Measurements from ENCODE around the gene OPALIN. TPM values are rescaled to one million over a fixed set of nuclear protein-coding genes. Genes with fewer than 3 reads are reported as not detected.
A peak's percentile ranks its signal among the peaks of the same experiment; 100 is the strongest.

Gene OPALIN
- total and polyA plus RNA-seq, 2 donors = not detected

- no peak for DNase-seq (ENCODE audit: extremely low spot score)
- no peak overlapping the region for H3K4me3 ChIP-seq (ENCODE audit: low read depth, low read length)
- H3K4me1 ChIP-seq (ENCODE audit: insufficient read depth) = no peaks in the 10 kb centered on the region
- no peaks in the 10 kb centered on the region for H3K36me3 ChIP-seq (ENCODE audit: insufficient read depth)
- WGBS = 76% methylated on average over 25 of the region's 25 CpGs
- H3K27ac ChIP-seq (ENCODE audit: low read depth) = no peak overlapping the region
Observed at GRCh38 chr10:96384506-96384905, 25.7 kb upstream of the OPALIN start.

DNA sequence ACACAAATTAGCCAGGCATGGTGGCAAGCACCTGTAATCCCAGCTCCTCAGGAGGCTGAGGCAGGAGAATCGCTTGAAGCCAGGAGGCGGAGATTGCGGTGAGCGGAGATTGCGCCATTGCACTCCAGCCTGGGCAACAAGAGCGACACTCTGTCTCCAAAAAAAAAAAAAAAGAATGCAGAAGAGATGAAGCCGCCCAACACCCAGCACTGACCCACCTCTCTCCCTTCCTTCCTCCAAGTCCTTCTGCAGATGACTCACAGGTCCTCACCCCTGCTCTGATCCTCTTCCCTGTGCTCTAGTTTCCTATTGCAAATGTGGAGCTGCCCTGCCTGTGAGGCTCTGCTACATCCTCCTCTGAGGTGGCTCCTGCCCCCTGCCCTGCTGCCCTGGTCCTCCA lies 22.0 kb upstream of the OPALIN start:
- H3K4me1 ChIP-seq (ENCODE audit: insufficient read depth) = no peaks in the 10 kb centered on the region
- no peak overlapping the region for H3K27ac ChIP-seq (ENCODE audit: low read depth)
- no peak overlapping the region for H3K4me3 ChIP-seq (ENCODE audit: low read depth, low read length)
- H3K36me3 ChIP-seq (ENCODE audit: insufficient read depth) = no peaks in the 10 kb centered on the region
- DNase-seq (ENCODE audit: extremely low spot score) = no peak
- 93% methylated on average over 7 of the region's 7 CpGs for WGBS

DNA sequence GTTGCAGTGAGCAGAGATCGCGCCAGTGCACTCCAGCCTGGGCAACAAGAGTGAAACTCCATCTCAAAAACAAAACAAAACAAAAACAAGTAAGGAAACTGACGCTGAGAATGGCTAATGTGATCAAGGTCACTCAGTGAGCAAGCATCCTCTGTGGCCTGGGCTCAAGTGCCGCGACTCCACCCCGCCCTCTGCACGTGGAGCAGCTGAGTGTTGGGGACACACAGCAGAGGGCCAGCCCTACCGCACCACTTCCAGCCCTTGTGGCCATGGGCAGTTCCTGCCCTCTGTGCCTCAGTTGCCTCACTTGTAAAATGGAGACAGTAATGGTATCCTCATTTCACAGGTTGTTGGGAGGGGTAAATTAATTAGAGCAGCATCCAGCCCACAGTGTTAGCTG lies 21.0 kb upstream of the OPALIN start:
- H3K36me3 ChIP-seq (ENCODE audit: insufficient read depth) = no peaks in the 10 kb centered on the region
- 92% methylated on average over 8 of the region's 8 CpGs for WGBS
- H3K4me3 ChIP-seq (ENCODE audit: low read depth, low read length) = no peak overlapping the region
- no peak for DNase-seq (ENCODE audit: extremely low spot score)
- H3K4me1 ChIP-seq (ENCODE audit: insufficient read depth) = no peaks in the 10 kb centered on the region
- no peak overlapping the region for H3K27ac ChIP-seq (ENCODE audit: low read depth)

- no peak for DNase-seq (ENCODE audit: extremely low spot score)
- no peaks in the 10 kb centered on the region for H3K4me1 ChIP-seq (ENCODE audit: insufficient read depth)
- WGBS = 84% methylated on average over 15 of the region's 15 CpGs
- no peak overlapping the region for H3K27ac ChIP-seq (ENCODE audit: low read depth)
- no peak overlapping the region for H3K4me3 ChIP-seq (ENCODE audit: low read depth, low read length)
- no peaks in the 10 kb centered on the region for H3K36me3 ChIP-seq (ENCODE audit: insufficient read depth)
Observed at GRCh38 chr10:96378741-96379140, 19.9 kb upstream of the OPALIN start.

- WGBS = 31% methylated on average over 6 of the region's 6 CpGs
Observed at GRCh38 chr10:96377816-96378294, 19.1 kb upstream of the OPALIN start.

DNA sequence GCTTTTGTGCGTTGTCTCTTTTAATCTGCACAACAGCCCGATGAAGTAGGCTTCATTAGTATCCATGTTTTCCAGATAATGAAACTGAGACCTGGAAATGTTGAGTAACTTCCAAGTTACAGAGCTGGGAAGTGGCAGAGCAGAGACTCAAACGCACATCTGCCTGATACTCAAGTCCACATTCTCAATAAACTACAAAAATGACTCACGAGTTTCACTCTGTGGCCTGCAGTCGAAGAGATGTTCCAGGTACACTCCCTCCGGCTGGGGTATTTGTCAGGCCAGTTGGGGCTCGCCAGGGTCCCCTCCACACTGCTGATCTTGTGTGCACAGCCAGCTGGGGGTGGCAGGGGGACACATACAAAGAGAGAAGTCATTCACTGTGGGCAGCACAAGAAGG lies 17.7 kb upstream of the OPALIN start:
- Histone ChIP-seq H3K4me3 (ENCODE audit: low read depth, low read length) (no peak overlapping the region), H3K36me3 (ENCODE audit: insufficient read depth) (no peaks in the 10 kb centered on the region), H3K4me1 (ENCODE audit: insufficient read depth) (no peaks in the 10 kb centered on the region), H3K27ac (ENCODE audit: low read depth) (no peak overlapping the region)
- DNase-seq (ENCODE audit: extremely low spot score) = no peak
- 71% methylated on average over 7 of the region's 7 CpGs for WGBS

More at GRCh38 chr10:96377816-96378294, 19.1 kb upstream of the OPALIN start:
- Histone ChIP-seq H3K27ac (ENCODE audit: low read depth) (no peak overlapping the region), H3K36me3 (ENCODE audit: insufficient read depth) (no peaks in the 10 kb centered on the region), H3K4me1 (ENCODE audit: insufficient read depth) (no peaks in the 10 kb centered on the region), H3K4me3 (ENCODE audit: low read depth, low read length) (no peak overlapping the region)
- DNase-seq (ENCODE audit: extremely low spot score) = peak; percentile 56

GRCh38 chr10:96374985-96375830 lies 16.4 kb upstream of the OPALIN start:
- no peaks in the 10 kb centered on the region for H3K36me3 ChIP-seq (ENCODE audit: insufficient read depth)
- no peaks in the 10 kb centered on the region for H3K4me1 ChIP-seq (ENCODE audit: insufficient read depth)
- H3K27ac ChIP-seq (ENCODE audit: low read depth) = no peak overlapping the region
- H3K4me3 ChIP-seq (ENCODE audit: low read depth, low read length) = no peak overlapping the region
- WGBS = 6% methylated on average over 36 of the region's 36 CpGs
- peak; percentile 69 for DNase-seq (ENCODE audit: extremely low spot score)

- H3K4me1 ChIP-seq (ENCODE audit: insufficient read depth) = no peaks in the 10 kb centered on the region
- no peaks in the 10 kb centered on the region for H3K36me3 ChIP-seq (ENCODE audit: insufficient read depth)
- H3K27ac ChIP-seq (ENCODE audit: low read depth) = no peak overlapping the region
- no peak overlapping the region for H3K4me3 ChIP-seq (ENCODE audit: low read depth, low read length)
- WGBS = 22% methylated on average over 9 of the region's 9 CpGs
- DNase-seq (ENCODE audit: extremely low spot score) = no peak
Observed at GRCh38 chr10:96374639-96374984, 15.8 kb upstream of the OPALIN start.

- Histone ChIP-seq H3K27ac (ENCODE audit: low read depth) (no peak overlapping the region), H3K4me1 (ENCODE audit: insufficient read depth) (no peaks in the 10 kb centered on the region), H3K36me3 (ENCODE audit: insufficient read depth) (no peaks in the 10 kb centered on the region), H3K4me3 (ENCODE audit: low read depth, low read length) (no peak overlapping the region)
- DNase-seq (ENCODE audit: extremely low spot score) = no peak
- 75% methylated on average over 5 of the region's 5 CpGs for WGBS
Observed at GRCh38 chr10:96374004-96374403, 15.2 kb upstream of the OPALIN start.

DNA sequence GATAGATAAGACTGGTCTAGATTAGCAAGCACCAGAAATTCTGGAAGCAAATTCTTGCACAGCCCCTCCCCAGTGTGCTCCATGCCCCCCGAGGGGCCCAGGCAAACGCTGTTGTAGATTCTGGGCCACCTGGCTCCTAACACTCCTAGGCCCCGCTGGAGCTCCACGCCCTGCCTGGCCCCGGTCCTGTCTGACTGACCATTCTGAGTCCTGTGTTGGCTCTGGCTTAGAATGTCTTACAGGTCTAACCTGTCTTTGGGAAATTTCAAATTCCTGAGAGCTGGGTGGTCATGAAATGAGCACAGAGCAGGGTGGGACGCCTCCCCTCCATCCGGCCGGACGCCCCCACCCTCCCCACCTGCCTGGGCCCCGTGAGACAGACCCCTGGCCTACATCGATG lies 12.6 kb upstream of the OPALIN start:
- no peaks in the 10 kb centered on the region for H3K36me3 ChIP-seq (ENCODE audit: insufficient read depth)

GRCh38 chr10:96370584-96371157 lies 11.9 kb upstream of the OPALIN start:
- 36% methylated on average over 16 of the region's 16 CpGs for WGBS
- Histone ChIP-seq H3K4me3 (ENCODE audit: low read depth, low read length) (no peak overlapping the region), H3K4me1 (ENCODE audit: insufficient read depth) (no peaks in the 10 kb centered on the region), H3K36me3 (ENCODE audit: insufficient read depth) (no peaks in the 10 kb centered on the region), H3K27ac (ENCODE audit: low read depth) (no peak overlapping the region)
- no peak for DNase-seq (ENCODE audit: extremely low spot score)

More for the DNA sequence above, 12.6 kb upstream of the OPALIN start:
- DNase-seq (ENCODE audit: extremely low spot score) = no peak
- Histone ChIP-seq H3K4me1 (ENCODE audit: insufficient read depth) (no peaks in the 10 kb centered on the region), H3K27ac (ENCODE audit: low read depth) (no peak overlapping the region), H3K4me3 (ENCODE audit: low read depth, low read length) (no peak overlapping the region)
- 84% methylated on average over 11 of the region's 11 CpGs for WGBS

- DNase-seq (ENCODE audit: extremely low spot score) = no peak
- WGBS = 89% methylated on average over 38 of the region's 38 CpGs
Observed at GRCh38 chr10:96369890-96370583, 11.2 kb upstream of the OPALIN start.

DNA sequence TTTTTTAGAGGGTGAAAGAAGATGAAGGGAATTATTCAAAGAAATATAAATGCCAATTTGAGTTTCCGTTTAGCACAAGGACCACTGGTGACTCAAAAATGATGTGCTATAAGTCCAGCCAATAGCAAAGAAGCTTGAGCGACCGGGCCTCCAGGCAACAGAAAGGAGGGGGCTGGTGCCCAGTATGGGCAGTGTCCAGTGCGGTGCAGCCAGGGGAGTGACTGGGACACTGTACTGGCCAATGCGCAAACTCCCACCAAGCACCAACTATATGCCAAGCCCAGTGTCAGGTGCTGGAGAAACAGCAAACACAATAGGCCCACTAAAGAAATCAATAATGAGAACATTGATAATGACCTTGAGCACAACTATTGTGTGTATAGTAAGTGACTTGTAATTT lies 10.2 kb upstream of the OPALIN start:
- H3K4me1 ChIP-seq (ENCODE audit: insufficient read depth) = no peaks in the 10 kb centered on the region
- 85% methylated on average over 5 of the region's 5 CpGs for WGBS
- H3K36me3 ChIP-seq (ENCODE audit: insufficient read depth) = no peaks in the 10 kb centered on the region
- no peak overlapping the region for H3K27ac ChIP-seq (ENCODE audit: low read depth)
- DNase-seq (ENCODE audit: extremely low spot score) = no peak
- H3K4me3 ChIP-seq (ENCODE audit: low read depth, low read length) = no peak overlapping the region

More at GRCh38 chr10:96369890-96370583, 11.2 kb upstream of the OPALIN start:
- Histone ChIP-seq H3K4me1 (ENCODE audit: insufficient read depth) (no peaks in the 10 kb centered on the region), H3K36me3 (ENCODE audit: insufficient read depth) (no peaks in the 10 kb centered on the region), H3K4me3 (ENCODE audit: low read depth, low read length) (no peak overlapping the region), H3K27ac (ENCODE audit: low read depth) (no peak overlapping the region)

GRCh38 chr10:96367470-96367869 lies 8.7 kb upstream of the OPALIN start:
- no peaks in the 10 kb centered on the region for H3K4me1 ChIP-seq (ENCODE audit: insufficient read depth)
- DNase-seq (ENCODE audit: extremely low spot score) = no peak
- no peak overlapping the region for H3K27ac ChIP-seq (ENCODE audit: low read depth)
- H3K4me3 ChIP-seq (ENCODE audit: low read depth, low read length) = no peak overlapping the region
- no peaks in the 10 kb centered on the region for H3K36me3 ChIP-seq (ENCODE audit: insufficient read depth)
- 78% methylated on average over 4 of the region's 4 CpGs for WGBS

Data from urinary bladder (tissue), 4 donors.